ENCODE data around the gene RAPGEF5.

RAPGEF5 gene

DNA sequence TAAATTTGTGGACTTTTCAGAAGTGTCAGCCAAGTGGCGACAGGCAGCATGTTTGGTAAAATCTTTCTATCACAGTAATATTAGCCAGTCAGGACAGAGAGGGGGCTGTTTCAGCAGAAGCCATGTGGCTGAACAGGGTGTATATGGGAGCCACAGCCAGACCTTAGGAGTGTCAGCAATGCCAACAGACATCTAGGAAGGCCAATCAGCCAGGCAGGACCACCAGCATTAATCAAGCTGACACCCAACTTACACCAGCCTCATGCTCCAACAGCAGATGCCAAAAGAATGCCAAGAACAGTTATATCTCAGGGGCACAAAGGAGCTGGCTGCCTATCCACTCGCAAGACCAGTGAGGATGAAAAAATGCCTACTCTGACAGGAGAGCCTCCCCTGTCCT is 54.8 kb downstream of the RAPGEF5 start:
- DNase-seq, result no peak

DNA sequence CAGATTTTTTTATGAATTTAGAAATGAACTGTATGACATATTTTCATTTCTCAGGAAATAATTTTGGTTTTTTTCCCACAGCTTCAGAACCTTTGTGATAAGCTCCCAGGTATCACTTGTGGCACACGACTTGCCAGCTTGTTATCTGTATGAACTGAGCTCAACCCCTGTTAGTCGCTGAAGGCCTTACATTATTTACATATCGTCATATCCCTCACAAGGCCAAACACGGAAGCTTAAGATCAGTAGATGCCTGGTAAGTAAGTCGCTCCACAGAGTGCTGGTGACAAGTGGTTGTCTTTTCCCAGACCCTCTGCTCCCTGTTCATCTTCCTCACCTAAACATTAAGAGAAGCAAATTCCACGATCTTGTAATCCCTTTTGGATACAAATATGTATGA is 55.2 kb downstream of the RAPGEF5 start:
- DNase-seq, result no peak

DNA sequence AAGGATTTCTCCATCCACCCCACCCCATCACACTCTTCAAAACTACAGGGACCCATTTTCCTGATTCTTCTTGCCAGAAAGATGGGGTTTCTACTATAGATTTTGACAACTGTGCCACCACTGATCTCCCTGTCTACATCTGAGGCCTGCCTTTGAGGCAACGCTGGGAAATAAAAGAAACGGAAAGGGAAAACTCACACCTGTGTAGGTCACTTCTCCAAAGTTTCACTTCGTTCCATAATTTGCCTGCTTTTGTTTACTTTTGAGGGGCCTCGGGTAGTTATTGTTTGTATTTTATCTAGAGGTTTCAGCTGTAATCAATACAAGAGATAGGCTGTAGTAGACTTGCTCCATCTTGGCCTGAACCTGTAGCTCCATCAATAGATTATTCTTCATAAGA is 56.1 kb downstream of the RAPGEF5 start:
- DNase-seq, result no peak

DNA sequence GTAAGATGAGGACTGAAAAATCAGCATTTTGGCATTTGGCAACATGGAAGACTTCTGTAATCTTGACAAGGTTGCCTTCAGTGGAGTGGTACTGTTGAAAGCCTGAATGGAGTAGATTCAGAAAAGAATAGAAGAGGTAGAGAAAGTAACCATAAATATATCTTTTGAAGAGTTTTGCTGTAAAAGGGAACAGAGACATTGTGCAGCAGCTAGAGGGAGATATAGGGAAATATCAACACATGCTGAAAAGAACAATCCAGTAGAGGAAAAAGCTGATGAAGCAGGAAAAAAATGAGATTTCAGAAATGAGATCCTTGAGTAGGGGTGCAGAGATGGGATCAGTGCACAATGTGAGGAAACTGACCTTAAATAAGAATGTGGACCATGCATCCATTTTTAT is 60.0 kb downstream of the RAPGEF5 start:
- no peak for DNase-seq

DNA sequence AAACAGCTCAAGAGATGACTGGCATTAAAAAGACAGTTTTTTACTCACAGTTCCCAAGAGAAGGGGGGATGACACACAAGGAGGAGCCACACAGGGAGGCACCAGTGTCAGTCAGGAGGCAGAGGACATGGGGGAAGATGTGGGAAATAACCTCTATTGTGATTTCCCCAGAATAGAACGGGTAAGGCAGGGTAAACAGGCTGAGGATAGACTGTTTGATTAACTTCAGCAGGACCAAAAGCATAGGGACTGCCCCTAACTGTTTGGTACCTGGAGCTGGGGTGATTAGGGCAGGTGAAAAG is 60.7 kb downstream of the RAPGEF5 start:
- no peak for DNase-seq

DNA sequence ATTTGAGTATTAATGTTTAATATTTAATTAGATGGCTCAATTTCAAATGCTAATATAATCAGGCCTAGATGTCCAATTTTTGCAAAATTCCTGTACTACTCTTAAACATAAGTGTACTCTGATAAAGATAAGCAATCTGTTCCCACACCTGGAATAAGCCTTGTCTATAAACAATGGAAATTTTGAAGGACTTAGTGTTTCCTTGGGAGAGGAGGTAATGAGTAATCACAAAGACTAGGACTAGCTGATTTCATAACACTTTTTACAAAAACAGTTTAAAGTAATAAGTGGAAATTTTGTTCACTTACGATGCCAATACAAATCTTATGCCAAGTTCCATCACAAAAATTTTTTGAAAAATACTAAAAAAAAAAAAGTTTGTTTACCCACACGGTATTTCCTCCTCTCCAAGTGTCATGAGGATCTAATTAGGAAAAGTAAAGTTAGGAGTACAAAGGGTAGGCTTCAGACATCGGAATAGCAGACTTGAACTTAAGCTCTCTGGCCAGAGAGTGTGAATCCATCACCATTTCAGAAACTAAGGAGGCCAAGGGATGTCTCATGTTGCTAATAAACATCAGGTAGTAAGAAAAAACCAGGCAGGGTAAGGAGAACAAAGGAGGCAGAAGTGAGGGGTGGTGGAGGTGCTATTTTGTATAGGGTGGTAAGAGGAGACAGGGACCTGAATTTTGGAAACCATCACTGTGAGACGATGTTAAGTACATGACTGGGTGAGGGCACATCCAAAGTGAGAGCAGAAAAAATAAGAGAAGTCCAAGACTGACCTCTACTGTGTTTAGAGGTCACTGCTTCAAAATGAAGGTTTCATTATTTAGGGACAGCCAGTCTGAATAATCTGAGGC is 61.3 kb downstream of the RAPGEF5 start:
- DNase-seq, result no peak

DNA sequence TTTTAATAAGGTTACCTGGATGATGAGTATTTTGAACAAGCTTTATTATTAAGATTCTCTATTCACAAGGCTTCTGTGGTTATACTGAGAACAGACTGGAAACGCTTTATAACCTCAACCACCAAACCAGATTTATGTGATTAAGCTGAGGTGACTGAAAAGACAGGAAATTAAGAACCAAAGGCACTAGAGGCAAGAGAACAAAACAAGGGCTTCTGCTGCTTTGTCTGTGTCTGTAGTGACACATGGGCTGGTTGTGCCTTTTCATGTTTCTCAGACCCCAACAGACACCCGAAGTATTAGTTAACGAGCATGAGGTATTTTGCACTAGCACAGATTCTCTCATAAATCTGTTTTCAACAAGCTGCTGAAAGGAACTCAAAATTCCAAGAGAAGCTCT is 64.4 kb downstream of the RAPGEF5 start:
- no peak for DNase-seq

DNA sequence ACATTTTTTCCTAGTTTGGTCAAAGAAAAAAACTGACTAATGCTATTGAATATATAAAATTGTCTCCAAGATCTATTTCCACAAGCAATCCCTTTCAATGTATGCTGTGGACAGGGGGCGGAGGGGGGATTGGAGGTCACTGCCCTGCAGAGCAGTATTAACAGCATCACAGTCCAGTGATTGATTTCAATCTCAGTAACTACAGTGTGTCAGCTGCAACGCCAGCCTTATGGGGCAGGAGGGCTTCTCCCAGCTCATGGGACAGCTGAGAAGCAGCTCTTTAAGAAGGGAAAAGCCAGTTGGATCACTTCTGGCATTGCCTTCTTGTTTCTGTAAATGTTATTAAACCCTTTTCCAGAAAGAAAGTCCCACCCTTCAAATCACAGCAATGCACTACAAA is 65.0 kb downstream of the RAPGEF5 start:
- DNase-seq, result no peak

DNA sequence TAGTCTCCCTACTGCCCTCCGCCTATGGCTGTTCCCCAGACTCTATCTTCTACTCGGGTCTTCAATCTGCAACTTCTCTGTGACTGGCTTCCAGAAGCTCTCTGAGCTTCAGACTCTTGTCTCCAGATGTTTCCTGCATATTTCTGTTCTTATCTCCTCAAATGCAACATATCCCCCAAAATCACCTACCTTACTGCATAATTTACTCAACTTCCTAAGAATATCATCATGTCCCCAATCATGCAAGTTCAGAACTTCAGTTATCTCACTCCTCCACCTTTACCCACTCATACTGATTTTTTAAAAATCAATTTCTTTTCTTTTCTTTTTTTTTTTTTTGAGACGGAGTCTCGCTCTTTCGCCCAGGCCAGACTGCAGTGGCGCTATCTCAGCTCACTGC is 68.8 kb downstream of the RAPGEF5 start:
- no peak for DNase-seq

DNA sequence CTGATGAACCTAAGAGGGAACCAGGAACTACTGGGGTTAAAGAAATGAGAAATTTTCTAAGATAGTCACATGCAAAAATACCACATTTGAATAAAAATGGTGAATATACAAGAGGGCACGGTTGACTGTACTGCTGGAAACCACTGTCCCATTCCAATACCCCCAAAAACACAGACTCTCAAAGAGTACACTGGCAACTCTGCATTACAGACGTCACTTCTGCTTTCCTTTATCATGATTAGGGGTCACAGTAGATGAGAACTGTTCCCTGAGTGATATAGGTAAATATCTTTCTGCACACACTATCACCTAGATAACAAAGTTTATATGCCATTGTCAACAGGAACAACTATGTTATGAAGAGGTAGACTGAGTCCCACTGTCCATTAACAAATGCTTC is 69.5 kb downstream of the RAPGEF5 start:
- no peak for DNase-seq

DNA sequence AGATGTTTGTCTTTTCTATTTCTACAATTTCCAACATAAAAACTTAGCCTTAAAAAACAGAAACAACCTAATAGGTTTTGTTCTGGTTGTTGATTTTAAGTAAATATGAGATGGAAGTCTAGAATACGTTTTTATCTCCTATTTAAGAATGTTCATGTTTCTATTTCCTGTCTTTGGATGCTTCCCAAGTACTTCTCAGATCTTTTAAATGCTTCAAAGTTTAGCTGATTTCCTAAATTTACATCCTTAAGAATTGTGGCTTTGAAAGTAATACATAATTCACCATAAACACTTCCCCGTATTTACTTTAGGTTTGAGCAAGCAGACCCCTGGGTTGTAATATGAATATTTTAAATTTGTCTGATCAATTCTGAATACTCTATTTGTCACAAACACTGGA is 70.5 kb downstream of the RAPGEF5 start:
- DNase-seq, result no peak

DNA sequence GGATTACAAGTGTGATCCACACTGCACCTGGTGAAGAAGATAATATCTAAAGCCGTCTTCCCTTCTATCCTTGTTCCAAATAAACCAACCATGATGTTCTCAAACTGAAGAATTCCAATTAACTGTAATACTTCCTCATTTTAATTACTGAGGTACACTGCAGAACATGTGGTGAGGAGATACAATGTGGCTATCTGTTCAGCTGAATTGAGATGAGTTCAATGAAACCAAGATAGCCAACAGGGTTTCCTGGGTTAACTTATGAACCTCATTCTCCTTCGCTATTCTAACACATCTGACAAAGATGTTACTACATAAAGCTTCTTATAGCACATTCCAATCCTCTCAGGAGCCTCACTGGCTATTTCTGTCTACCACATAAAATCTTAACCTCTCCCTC is 75.5 kb downstream of the RAPGEF5 start:
- no peak for DNase-seq

DNA sequence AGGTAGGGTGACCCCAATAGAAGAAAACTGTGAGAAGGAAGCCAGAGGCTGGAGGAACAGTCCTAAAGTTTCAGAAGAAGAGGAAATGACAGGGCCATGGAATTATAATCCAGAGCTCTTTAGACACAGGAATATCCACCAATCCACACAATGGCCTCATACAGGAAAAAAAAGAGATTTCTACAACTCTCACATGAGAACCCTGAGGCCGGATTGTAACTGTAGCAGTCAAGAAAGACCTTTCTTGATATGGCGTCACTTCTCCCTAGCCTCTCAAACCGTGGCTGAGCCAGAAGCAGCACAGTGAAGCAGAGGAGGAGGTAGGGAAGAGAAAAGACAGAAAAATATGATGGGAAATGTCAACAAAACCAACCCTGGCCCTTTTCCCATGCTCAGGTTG is 76.9 kb downstream of the RAPGEF5 start:
- no peak for DNase-seq

DNA sequence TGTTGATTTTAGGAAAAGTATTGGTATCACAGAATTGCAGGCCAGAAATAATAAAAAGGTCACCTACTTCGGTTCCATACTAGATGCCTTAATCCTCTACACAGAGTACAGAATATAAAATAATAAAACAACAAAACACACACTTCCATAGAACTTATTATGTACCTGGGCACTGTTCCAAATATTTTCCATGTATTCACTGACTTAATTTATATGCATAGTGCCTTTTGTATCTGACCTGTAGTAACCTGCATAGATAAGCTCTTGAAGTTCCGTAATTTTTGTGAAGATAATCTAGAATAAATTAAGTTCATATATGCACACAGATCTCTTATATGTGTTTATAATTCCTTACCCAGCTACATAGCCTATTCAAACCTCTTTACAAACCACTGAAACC is 78.3 kb downstream of the RAPGEF5 start:
- no peak for DNase-seq

DNA sequence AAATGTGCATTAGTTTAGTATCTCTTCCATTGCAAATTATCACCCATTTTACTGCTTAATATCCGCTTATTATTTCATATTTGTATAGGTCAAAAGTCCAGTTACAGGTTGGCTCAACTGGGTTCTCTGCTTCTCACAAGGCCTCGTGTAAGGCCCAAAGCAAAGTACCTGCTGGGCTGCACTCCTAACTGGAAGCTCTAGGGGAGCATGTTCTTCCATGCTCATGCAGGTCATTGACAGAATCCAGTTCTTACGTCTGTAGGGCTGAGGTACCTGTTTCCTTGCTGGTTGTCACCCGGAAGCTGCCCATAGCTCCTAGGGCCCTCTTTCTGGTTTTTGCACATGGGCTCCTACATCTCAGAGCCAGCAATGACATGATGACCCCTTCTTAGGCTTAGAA is 79.6 kb downstream of the RAPGEF5 start:
- DNase-seq, result no peak

DNA sequence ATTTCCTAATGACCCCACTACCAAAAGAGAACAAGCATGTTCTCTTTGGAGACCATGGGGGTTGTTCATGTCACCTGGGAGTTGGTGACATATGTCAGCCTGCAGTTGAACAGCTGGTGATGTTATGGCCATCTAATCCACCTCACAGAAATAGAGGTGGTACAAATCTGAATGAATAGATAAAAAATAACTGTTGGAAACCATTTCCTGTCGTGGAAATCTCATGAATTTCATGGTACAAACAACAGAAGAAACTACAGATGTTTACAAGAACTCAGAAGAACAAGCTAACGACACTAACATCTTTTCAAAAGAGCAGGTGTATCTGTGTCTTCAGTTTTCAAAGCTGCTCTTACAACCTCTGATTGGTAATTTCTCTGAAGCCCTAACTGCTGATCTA is 81.3 kb downstream of the RAPGEF5 start:
- no peak for DNase-seq

DNA sequence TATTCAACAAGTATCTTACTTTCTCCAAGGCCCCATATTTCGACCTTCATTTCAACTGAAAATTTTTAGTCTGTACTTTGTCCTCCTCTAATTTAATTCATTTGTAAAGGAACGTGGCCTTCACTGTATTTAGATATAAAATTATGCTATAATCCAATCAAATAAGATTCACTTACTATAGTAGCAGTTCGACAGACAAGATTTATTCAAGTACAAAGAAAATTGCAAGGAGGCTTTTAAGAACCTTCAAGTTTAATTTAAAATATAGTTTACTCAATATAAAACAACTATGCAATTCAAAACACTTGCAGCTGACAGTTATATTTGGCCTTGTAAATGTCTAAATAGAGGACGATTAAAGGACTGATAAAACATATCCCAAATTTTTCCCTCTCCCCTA is 85.6 kb downstream of the RAPGEF5 start:
- no peak for DNase-seq

DNA sequence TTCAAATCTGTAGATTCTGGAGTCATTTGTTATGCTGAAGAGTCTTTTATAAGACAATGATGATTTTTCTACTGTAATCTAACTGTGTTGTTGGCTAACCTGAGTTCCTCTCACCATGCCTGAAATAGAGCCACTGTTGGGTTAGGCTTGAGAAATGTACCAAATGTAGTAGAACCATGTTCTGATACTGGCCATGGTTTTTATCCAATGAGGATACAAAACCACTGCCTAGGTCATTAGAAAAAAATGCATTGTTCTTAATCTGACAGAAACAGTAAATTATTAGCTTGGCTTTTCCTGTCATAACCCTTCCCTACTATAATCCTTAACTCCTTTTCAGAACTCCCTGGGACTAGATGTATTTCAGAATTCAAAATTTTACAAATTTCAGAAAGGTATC is 86.6 kb downstream of the RAPGEF5 start:
- DNase-seq, result no peak

DNA sequence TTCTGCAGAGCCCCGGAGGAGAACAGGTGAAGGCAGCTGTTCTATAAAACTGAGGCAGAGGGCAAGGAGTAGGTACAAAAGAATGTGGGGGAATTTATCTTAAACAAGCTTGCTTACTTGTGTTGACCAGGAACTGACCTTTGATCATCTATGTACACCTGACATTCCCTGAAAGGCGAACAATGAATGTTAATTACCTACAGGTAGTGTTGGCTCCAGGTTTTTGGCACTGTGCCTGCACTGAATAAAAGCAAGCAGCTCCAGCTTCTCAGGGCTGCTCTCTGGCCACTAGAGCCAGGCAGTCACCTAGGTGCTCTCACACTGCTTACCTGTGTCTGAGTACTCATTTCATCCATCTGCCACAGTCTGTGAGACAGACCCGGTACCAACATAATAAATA is 87.0 kb downstream of the RAPGEF5 start:
- DNase-seq, result no peak

DNA sequence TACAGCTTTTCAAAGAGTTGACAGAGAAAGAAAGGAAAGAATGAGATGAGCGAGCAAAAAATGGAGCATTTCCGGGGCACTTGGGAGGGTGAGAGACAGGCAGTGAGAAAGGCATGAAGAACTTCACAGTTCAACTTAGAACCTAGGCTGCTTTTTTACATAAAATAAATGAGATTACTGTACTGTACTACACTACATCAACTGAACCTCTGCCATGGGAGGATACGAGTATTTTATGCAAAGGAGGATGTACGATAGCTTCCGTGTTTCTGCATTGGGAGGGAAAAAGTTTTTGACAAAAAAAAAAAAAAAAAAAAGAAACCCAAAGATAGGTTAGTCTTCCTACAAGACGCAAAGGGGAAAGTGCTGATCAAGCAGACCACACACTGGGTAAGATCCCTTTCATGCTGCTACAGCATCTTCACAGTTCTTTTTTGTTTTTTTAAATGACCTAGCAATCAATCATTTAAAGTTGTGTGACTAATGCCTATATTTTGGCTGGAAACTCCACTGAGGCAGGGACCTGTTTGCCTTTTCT is 88.0 kb downstream of the RAPGEF5 start:
- no peak for DNase-seq

DNA sequence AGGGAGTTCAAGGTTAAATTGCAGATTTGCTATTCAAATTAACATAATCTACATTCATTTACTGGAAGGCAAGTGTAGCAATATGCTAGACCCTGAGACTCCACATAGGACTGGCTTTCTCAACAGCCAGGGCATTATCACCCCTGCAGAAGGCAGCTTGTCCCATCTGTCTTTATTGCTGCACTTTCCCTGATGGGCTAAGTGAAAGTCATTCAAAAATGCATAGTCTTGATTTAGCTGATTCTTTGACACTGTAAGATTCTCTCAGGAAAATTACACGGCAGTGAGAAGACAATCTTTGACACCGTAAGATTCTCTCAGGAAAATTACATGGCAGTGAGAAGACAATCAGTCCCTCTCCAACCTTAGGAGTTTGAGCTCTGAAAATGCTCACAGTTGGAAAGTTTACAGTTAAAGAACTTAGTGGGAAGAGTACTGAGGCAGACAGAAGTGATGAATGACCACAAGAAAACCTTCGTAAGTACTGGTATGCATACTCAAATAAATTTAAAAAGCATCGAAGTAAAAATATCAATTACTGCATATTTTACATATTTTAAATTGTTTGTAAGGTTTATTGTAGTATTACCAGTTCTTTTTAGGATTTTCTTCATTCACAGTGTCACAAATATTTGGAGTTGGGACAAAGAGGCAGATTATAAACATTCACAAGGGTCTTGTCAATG is 88.9 kb downstream of the RAPGEF5 start:
- DNase-seq, result no peak

DNA sequence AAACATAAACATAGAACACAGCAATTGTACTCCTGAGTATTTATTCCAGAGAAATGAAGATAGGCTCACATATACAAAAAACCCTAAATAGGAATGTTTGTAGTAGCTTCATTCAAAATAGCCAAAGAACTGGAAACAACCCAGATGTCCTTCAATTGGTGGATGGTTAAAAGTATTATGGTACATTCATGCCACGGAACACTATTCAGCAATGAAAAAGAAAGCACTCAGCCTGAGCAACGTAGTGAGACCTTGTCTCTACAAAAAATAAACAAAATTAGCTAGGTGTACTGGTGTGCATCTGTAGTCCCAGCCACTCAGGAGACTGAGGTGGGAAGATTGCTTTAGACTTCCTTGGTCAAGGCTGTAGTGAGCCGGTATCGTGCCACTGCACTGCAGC is 94.4 kb downstream of the RAPGEF5 start:
- no peak for DNase-seq

DNA sequence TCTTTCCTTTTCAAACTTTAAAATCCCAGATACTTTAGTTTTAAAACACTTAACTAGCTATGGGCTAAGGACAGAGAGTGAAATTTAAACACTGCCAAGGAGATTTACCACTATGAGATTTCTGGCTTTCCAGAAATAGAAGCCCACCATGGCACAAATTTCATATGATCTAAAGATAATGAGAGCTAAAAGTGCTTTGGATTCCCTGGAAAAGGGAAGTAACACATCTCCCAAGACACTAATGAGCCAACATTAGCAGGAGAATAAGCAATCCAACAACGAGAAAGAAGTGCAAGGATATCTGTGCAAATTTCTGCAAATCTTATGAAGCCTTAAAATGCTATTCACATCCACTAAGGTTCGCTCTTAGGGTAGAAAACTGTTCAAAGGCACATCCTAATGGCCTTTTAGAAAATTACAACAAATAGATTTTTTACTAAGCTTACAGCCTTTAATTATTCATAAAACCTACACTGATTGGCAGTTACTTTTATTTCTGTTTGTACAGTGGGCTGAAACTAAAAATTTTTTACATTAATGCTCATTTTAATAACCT is 100.3 kb downstream of the RAPGEF5 start:
- no peak for DNase-seq

DNA sequence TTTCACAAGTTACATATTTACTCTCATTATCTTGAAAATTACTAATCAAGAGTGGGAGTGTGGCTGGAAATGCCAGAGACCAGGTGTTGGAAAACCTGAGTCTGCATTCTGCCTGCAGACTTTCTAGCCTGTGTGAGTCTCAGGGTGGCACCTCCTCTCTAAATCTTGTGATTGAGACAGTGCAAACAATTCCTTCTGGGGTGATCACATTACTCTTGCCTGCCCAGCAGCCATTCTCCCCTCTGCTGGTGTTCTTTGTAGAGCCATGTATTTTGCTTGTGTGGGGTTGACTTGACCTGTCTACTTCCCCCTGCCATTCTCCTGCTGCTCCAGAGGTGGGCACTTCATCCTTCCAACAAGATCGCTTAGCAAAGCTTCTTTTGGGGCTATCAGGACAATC is 101.1 kb downstream of the RAPGEF5 start:
- no peak for DNase-seq
